HepG2 (cell line): ENCODE data around the gene ELOVL2. TPM values are rescaled to one million over a fixed set of nuclear protein-coding genes. Genes with fewer than 3 reads are reported as not detected.
A peak's percentile ranks its signal among the peaks of the same experiment; 100 is the strongest.

ENCODE experiments used
- ATF7-NPFF ChIP-seq: sonication (generic); formaldehyde crosslinking; IDR thresholded peaks from 2 replicates; pipeline ENCODE4 v1.8.1; 2023; ENCODE audit warnings: mild to moderate bottlenecking, low read depth, missing genetic modification reagents, moderate library complexity
- ELF3 ChIP-seq: IDR thresholded peaks from 2 replicates; pipeline ENCODE4 v1.6.1; 2016; ENCODE audit warnings: missing genetic modification reagents, missing compliant biosample characterization
- FOXA3 ChIP-seq: IDR thresholded peaks from 2 replicates; pipeline ENCODE4 v1.6.1; 2016; ENCODE audit warnings: missing genetic modification reagents, missing compliant biosample characterization
- FOXO1 ChIP-seq: sonication (generic); formaldehyde crosslinking; IDR thresholded peaks from 2 replicates; pipeline ENCODE4 v1.4.0; 2020; ENCODE audit warnings: missing genetic modification reagents
- HNF4G ChIP-seq, 2 experiments: sonication (generic) in 1 of 2; formaldehyde crosslinking in 1 of 2; IDR thresholded peaks; 2 replicates each; pipeline versions ENCODE4 v1.4.0 to v1.6.1; 2011 to 2020; ENCODE audit warnings: borderline replicate concordance in 2 of 2, low read depth in 2 of 2, mild to moderate bottlenecking in 2 of 2, low read length in 1 of 2, missing genetic modification reagents in 1 of 2, moderate library complexity in 1 of 2
- KLF11 ChIP-seq: IDR thresholded peaks from 2 replicates; pipeline ENCODE4 v1.6.1; 2016; ENCODE audit warnings: missing compliant biosample characterization
- MAZ ChIP-seq, 2 experiments: sonication (generic) in 1 of 2; formaldehyde crosslinking in 1 of 2; IDR thresholded peaks; 2 replicates each; pipeline versions ENCODE4 v1.5.0 to v1.6.1; 2012 to 2020; ENCODE audit warnings: low read depth in 2 of 2, mild to moderate bottlenecking in 2 of 2, borderline replicate concordance in 1 of 2, improper control_type of control experiment in 1 of 2, low read length in 1 of 2, missing genetic modification reagents in 1 of 2, moderate library complexity in 1 of 2
- NPAS2 ChIP-seq: sonication (generic); formaldehyde crosslinking; IDR thresholded peaks from 2 replicates; pipeline ENCODE4 v1.8.0; 2022; ENCODE audit warnings: mild to moderate bottlenecking, missing genetic modification reagents, borderline replicate concordance
- NR2F2 ChIP-seq: IDR thresholded peaks from 2 replicates; pipeline ENCODE4 v1.6.1; 2012; ENCODE audit warnings: low read depth, inconsistent platforms, borderline replicate concordance
- RCOR2 ChIP-seq: IDR thresholded peaks from 2 replicates; pipeline ENCODE4 v1.6.1; 2016; ENCODE audit warnings: missing biosample characterization, missing genetic modification reagents
- SOX6 ChIP-seq, 2 experiments: fragments of 450-650 bp in 1 of 2; sonication (generic) in 1 of 2; formaldehyde crosslinking in 1 of 2; IDR thresholded peaks; 2 replicates each; pipeline versions ENCODE4 v1.4.0 to v1.6.1; 2017 to 2020; ENCODE audit warnings: antibody characterized with exemption in 1 of 2, mild to moderate bottlenecking in 1 of 2, missing genetic modification reagents in 1 of 2
- ZKSCAN8 ChIP-seq: IDR thresholded peaks from 2 replicates; pipeline ENCODE4 v1.6.1; 2016; ENCODE audit warnings: borderline replicate concordance, missing genetic modification reagents, missing compliant biosample characterization
- ZNF446 ChIP-seq: sonication (generic); formaldehyde crosslinking; IDR thresholded peaks from 2 replicates; pipeline ENCODE4 v1.5.0; 2020; ENCODE audit warnings: mild to moderate bottlenecking, missing genetic modification reagents
- ZNF614 ChIP-seq: IDR thresholded peaks from 2 replicates; pipeline ENCODE4 v1.6.1; 2018; ENCODE audit warnings: missing biosample characterization, missing genetic modification reagents, inconsistent platforms, borderline replicate concordance
- polyA plus RNA-seq, 8 experiments: library from polyadenylated mRNA; depleted of rRNA in 3 of 8; stranded (reverse) in 7 of 8; unstranded in 1 of 8; fragments of >200 nt; fragmentation: Illumina TruSeq in 4 of 8; extraction: Trizol in 4 of 8; gene quantifications; 2 replicates each; pipeline versions ENCODE4 v1.2.1 to v1.2.3, GENCODE V29; 2011 to 2016; ENCODE audit warnings: low read depth in 4 of 8, missing spikeins in 1 of 8, mixed read lengths in 1 of 8; ENCODE audit not compliant: insufficient read depth in 1 of 8
- total RNA-seq, 5 experiments: library from RNA; depleted of rRNA; stranded (reverse); fragments of >200 nt; fragmentation: Illumina TruSeq; extraction: Trizol; gene quantifications; 2 replicates each; pipeline ENCODE4 v1.2.3, GENCODE V29; 2016; ENCODE audit warnings: low read depth in 1 of 5
- TF ChIP-seq, protein P1 (sequence below): sonication (generic); formaldehyde crosslinking; IDR thresholded peaks from 2 replicates; pipeline ENCODE4 v1.4.0; 2020; ENCODE audit warnings: low read depth, missing genetic modification reagents
- TF ChIP-seq, protein P2 (sequence below): sonication (generic); formaldehyde crosslinking; IDR thresholded peaks from 2 replicates; pipeline ENCODE4 v1.5.1; 2020; ENCODE audit warnings: missing genetic modification reagents, mild to moderate bottlenecking, borderline replicate concordance
- TF ChIP-seq, protein P3 (sequence below): sonication (generic); formaldehyde crosslinking; IDR thresholded peaks from 2 replicates; pipeline ENCODE4 v1.5.0; 2020; ENCODE audit warnings: missing genetic modification reagents, mild to moderate bottlenecking, borderline replicate concordance
- TF ChIP-seq, protein P4 (sequence below): sonication (generic); formaldehyde crosslinking; IDR thresholded peaks from 2 replicates; pipeline ENCODE4 v1.8.0; 2022; ENCODE audit warnings: mild to moderate bottlenecking, missing genetic modification reagents
- TF ChIP-seq, protein P5 (sequence below): sonication (generic); formaldehyde crosslinking; IDR thresholded peaks from 2 replicates; pipeline ENCODE4 v1.4.0; 2020; ENCODE audit warnings: missing genetic modification reagents
- TF ChIP-seq, protein P6 (sequence below): sonication (generic); formaldehyde crosslinking; IDR thresholded peaks from 2 replicates; pipeline ENCODE4 v1.9.0; 2021; ENCODE audit warnings: missing genetic modification reagents, borderline replicate concordance

ELOVL2 gene
- total and polyA plus RNA-seq, 2 of the 13 experiments (the other 11 are each of a cell fraction or from before 2014, with no cell fraction given): 43.6 to 65.4 TPM

DNA sequence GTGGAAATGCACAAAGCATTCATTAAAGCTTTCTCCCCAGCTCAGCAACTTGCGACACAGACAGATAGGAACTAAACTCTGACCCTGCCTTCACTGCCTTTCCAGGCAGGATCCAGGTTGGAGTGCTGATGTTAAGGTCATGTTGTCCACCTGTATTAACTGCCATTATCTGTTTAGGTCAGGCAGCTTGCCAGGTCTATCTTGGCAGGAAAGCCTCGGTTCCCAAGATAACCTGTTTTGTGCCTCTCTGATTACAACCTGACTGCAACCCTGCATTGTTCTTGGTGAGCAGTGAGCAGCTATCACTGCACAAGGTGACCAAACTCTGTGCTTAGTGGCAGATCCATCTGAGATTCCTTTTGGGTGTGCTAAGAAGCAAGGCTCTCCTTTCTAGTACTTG lies 23.2 kb upstream of the ELOVL2 start (continued):
- TF ChIP-seq, protein P1, sequence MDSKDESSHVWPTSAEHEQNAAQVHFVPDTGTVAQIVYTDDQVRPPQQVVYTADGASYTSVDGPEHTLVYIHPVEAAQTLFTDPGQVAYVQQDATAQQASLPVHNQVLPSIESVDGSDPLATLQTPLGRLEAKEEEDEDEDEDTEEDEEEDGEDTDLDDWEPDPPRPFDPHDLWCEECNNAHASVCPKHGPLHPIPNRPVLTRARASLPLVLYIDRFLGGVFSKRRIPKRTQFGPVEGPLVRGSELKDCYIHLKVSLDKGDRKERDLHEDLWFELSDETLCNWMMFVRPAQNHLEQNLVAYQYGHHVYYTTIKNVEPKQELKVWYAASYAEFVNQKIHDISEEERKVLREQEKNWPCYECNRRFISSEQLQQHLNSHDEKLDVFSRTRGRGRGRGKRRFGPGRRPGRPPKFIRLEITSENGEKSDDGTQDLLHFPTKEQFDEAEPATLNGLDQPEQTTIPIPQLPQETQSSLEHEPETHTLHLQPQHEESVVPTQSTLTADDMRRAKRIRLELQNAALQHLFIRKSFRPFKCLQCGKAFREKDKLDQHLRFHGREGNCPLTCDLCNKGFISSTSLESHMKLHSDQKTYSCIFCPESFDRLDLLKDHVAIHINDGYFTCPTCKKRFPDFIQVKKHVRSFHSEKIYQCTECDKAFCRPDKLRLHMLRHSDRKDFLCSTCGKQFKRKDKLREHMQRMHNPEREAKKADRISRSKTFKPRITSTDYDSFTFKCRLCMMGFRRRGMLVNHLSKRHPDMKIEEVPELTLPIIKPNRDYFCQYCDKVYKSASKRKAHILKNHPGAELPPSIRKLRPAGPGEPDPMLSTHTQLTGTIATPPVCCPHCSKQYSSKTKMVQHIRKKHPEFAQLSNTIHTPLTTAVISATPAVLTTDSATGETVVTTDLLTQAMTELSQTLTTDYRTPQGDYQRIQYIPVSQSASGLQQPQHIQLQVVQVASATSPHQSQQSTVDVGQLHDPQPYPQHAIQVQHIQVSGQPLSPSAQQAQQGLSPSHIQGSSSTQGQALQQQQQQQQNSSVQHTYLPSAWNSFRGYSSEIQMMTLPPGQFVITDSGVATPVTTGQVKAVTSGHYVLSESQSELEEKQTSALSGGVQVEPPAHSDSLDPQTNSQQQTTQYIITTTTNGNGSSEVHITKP: 0 out of 2 replicates have a peak, but pooled peaks have one; percentile 23
- no peak for TF ChIP-seq NPAS2
- TF ChIP-seq SOX6 (IDR thresholded peaks at IDR 0.05): no peak
- peak; percentile 78 for TF ChIP-seq SOX6 (CRISPR knock-in tag; IDR thresholded peaks at IDR 0.05)
- no peak for TF ChIP-seq ELF3 (CRISPR knock-in tag)
- TF ChIP-seq MAZ (IDR thresholded peaks at IDR 0.05; ENCODE audit: borderline replicate concordance, low read depth, low read length): no peak
- TF ChIP-seq MAZ (CRISPR knock-in tag; IDR thresholded peaks at IDR 0.05; ENCODE audit: low read depth): no peak
- TF ChIP-seq ZNF446 (CRISPR knock-in tag): no peak
- TF ChIP-seq, protein P2, sequence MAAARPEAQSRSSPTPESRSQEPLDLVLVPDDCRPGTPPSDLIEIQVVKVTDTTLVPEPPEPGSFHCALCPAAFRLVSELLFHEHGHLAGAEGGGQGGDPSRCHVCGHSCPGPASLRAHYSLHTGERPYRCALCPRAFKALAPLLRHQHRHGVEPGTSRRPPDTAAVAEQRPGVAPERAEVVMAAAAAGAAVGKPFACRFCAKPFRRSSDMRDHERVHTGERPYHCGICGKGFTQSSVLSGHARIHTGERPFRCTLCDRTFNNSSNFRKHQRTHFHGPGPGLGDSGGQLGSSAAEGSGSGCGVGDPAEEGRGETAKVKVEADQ (CRISPR knock-in tag): 0 out of 2 replicates have a peak, but pooled peaks have one; percentile 24
- peak; percentile 34; the same call in 1 of the 2 replicates for TF ChIP-seq RCOR2
- TF ChIP-seq ZNF614 (CRISPR knock-in tag): peak; percentile 25; the same call in 1 of the 2 replicates
- TF ChIP-seq ATF7-NPFF: no peak
- TF ChIP-seq, protein P3, sequence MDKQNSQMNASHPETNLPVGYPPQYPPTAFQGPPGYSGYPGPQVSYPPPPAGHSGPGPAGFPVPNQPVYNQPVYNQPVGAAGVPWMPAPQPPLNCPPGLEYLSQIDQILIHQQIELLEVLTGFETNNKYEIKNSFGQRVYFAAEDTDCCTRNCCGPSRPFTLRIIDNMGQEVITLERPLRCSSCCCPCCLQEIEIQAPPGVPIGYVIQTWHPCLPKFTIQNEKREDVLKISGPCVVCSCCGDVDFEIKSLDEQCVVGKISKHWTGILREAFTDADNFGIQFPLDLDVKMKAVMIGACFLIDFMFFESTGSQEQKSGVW: no peak
- TF ChIP-seq, protein P4, sequence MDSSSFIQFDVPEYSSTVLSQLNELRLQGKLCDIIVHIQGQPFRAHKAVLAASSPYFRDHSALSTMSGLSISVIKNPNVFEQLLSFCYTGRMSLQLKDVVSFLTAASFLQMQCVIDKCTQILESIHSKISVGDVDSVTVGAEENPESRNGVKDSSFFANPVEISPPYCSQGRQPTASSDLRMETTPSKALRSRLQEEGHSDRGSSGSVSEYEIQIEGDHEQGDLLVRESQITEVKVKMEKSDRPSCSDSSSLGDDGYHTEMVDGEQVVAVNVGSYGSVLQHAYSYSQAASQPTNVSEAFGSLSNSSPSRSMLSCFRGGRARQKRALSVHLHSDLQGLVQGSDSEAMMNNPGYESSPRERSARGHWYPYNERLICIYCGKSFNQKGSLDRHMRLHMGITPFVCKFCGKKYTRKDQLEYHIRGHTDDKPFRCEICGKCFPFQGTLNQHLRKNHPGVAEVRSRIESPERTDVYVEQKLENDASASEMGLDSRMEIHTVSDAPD: no peak
- TF ChIP-seq NR2F2: peak; percentile 10; the same call in 1 of the 2 replicates
- 0 out of 2 replicates have a peak, but pooled peaks have one; percentile 13 for TF ChIP-seq FOXA3 (CRISPR knock-in tag)
- TF ChIP-seq HNF4G (IDR thresholded peaks at IDR 0.05; ENCODE audit: borderline replicate concordance, low read depth, low read length): peak; percentile 50; the same call in 1 of the 2 replicates
- no peak for TF ChIP-seq HNF4G (CRISPR knock-in tag; IDR thresholded peaks at IDR 0.05; ENCODE audit: borderline replicate concordance, low read depth)
- TF ChIP-seq, protein P5, sequence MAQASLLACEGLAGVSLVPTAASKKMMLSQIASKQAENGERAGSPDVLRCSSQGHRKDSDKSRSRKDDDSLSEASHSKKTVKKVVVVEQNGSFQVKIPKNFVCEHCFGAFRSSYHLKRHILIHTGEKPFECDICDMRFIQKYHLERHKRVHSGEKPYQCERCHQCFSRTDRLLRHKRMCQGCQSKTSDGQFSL (CRISPR knock-in tag): no peak
- TF ChIP-seq, protein P6, sequence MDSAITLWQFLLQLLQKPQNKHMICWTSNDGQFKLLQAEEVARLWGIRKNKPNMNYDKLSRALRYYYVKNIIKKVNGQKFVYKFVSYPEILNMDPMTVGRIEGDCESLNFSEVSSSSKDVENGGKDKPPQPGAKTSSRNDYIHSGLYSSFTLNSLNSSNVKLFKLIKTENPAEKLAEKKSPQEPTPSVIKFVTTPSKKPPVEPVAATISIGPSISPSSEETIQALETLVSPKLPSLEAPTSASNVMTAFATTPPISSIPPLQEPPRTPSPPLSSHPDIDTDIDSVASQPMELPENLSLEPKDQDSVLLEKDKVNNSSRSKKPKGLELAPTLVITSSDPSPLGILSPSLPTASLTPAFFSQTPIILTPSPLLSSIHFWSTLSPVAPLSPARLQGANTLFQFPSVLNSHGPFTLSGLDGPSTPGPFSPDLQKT (CRISPR knock-in tag): no peak
- peak; percentile 70 for TF ChIP-seq FOXO1 (CRISPR knock-in tag)
- TF ChIP-seq KLF11: no peak
- TF ChIP-seq ZKSCAN8 (CRISPR knock-in tag): peak; percentile 49; the same call in 1 of the 2 replicates
